SK-N-SH (cell line): ENCODE data around the gene TXNDC8.

Source experiments
- CTCF ChIP-seq: fragments of 200-600 bp; sonication (generic); IDR thresholded peaks from 2 replicates; pipeline ENCODE4 v1.6.1; 2017; ENCODE audit warnings: antibody characterized with exemption, mild to moderate bottlenecking, moderate library complexity
- EZH2phosphoT487 ChIP-seq: fragments of 200-600 bp; sonication (generic); IDR thresholded peaks from 2 replicates; pipeline ENCODE4 v1.6.1; 2017; ENCODE audit warnings: low read depth, mixed run types, mild to moderate bottlenecking, antibody characterized with exemption, moderate library complexity, borderline replicate concordance
- FOSL2 ChIP-seq: IDR thresholded peaks from 2 replicates; pipeline ENCODE4 v1.4.0; 2012; ENCODE audit warnings: low read depth, mild to moderate bottlenecking, moderate library complexity, borderline replicate concordance
- IRF3 ChIP-seq: fragments of 150-350 bp; IDR thresholded peaks from 2 replicates; pipeline ENCODE4 v1.6.1; 2016; ENCODE audit warnings: mild to moderate bottlenecking, low read depth, low read length
- NFIC ChIP-seq: IDR thresholded peaks from 2 replicates; pipeline ENCODE4 v1.4.0; 2012; ENCODE audit warnings: borderline replicate concordance
- POLR2AphosphoS5 ChIP-seq: IDR thresholded peaks from 2 replicates; pipeline ENCODE4 v1.6.1; 2012; ENCODE audit warnings: low read depth, low read length
- RAD21 ChIP-seq: IDR thresholded peaks from 2 replicates; pipeline ENCODE4 v1.6.1; 2012; ENCODE audit warnings: mild to moderate bottlenecking, low read length
- REST ChIP-seq: IDR thresholded peaks from 2 replicates; pipeline ENCODE4 v1.6.1; 2012; ENCODE audit warnings: mild to moderate bottlenecking, low read depth, low read length, moderate library complexity
- SIN3A ChIP-seq: IDR thresholded peaks from 2 replicates; pipeline ENCODE4 v1.6.1; 2012; ENCODE audit warnings: low read depth, mild to moderate bottlenecking, low read length, moderate library complexity, borderline replicate concordance
- SMC3 ChIP-seq: IDR thresholded peaks from 2 replicates; pipeline ENCODE4 v1.6.1; 2012; ENCODE audit warnings: low read depth, low read length, improper control_type of control experiment
- TAF1 ChIP-seq: IDR thresholded peaks from 2 replicates; pipeline ENCODE4 v1.6.1; 2012; ENCODE audit warnings: low read depth, mild to moderate bottlenecking, low read length, moderate library complexity, borderline replicate concordance
- USF1 ChIP-seq: IDR thresholded peaks from 2 replicates; pipeline ENCODE4 v1.4.0; 2012; ENCODE audit warnings: low read depth, borderline replicate concordance
- USF2 ChIP-seq: fragments of 150-350 bp; IDR thresholded peaks from 2 replicates; pipeline ENCODE4 v1.6.1; 2017; ENCODE audit warnings: antibody characterized with exemption, low read length, low read depth, borderline replicate concordance
- YY1 ChIP-seq: IDR thresholded peaks from 2 replicates; pipeline ENCODE4 v1.4.0; 2012; ENCODE audit warnings: low read depth, mild to moderate bottlenecking

- TF ChIP-seq CTCF (no peak), USF1 (no peak), SMC3 (no peak), TAF1 (no peak), REST (no peak), EZH2phosphoT487 (no peak), USF2 (no peak), YY1 (no peak), SIN3A (no peak), POLR2AphosphoS5 (no peak), IRF3 (no peak), NFIC (no peak), RAD21 (no peak), FOSL2 (no peak)
Measured at GRCh38 chr9:110323818-110324217, 13.8 kb downstream of the TXNDC8 start.
